Mesenchymal stem cell (in vitro differentiated cells and primary cell): ENCODE results near the gene CLNK.

Experiments
- DNase-seq: peaks from one replicate; pipeline ENCODE4 v3.0.0-alpha.2; 2013
- H2AFZ ChIP-seq: one replicate; pipeline ENCODE4 v1.6.1; 2013; ENCODE audit warnings: low read depth, mild to moderate bottlenecking, control low read depth, inconsistent platforms, low read length, moderate library complexity
- H2AK5ac ChIP-seq: 2 replicates; pipeline ENCODE4 v1.6.1; 2013; ENCODE audit warnings: low read length, moderate library complexity, mild to moderate bottlenecking, inconsistent platforms; ENCODE audit not compliant: severe bottlenecking
- H2BK120ac ChIP-seq: one replicate; pipeline ENCODE4 v1.6.1; 2013; ENCODE audit warnings: low read depth, mild to moderate bottlenecking, inconsistent platforms, low read length, moderate library complexity
- H2BK12ac ChIP-seq, 2 experiments: one replicate each; pipeline ENCODE4 v1.6.1; 2013; ENCODE audit warnings: inconsistent platforms in 2 of 2, low read length in 2 of 2, mild to moderate bottlenecking in 2 of 2, moderate library complexity in 2 of 2, control low read depth in 1 of 2
- H2BK15ac ChIP-seq: one replicate; pipeline ENCODE4 v1.6.1; 2013; ENCODE audit warnings: mild to moderate bottlenecking, low read depth, inconsistent platforms; ENCODE audit not compliant: poor library complexity, severe bottlenecking
- H2BK5ac ChIP-seq: 2 replicates; pipeline ENCODE4 v1.6.1; 2013; ENCODE audit warnings: low read depth, mild to moderate bottlenecking, low read length, control low read depth, inconsistent platforms; ENCODE audit not compliant: poor library complexity, severe bottlenecking
- H3K14ac ChIP-seq, 2 experiments: one replicate each; pipeline ENCODE4 v1.6.1; 2013; ENCODE audit warnings: inconsistent platforms in 2 of 2, low read length in 2 of 2, control low read depth in 1 of 2, mild to moderate bottlenecking in 1 of 2, moderate library complexity in 1 of 2
- H3K18ac ChIP-seq, 2 experiments: one replicate each; pipeline ENCODE4 v1.6.1; 2013; ENCODE audit warnings: inconsistent platforms in 2 of 2, low read length in 2 of 2, control low read depth in 1 of 2, low read depth in 1 of 2, mild to moderate bottlenecking in 1 of 2
- H3K23ac ChIP-seq, 2 experiments: one replicate each; pipeline ENCODE4 v1.6.1; 2013; ENCODE audit warnings: inconsistent platforms in 2 of 2, low read length in 2 of 2, mild to moderate bottlenecking in 2 of 2, moderate library complexity in 2 of 2, control low read depth in 1 of 2
- H3K27ac ChIP-seq: 2 replicates; pipeline ENCODE4 v1.5.1; 2013; ENCODE audit warnings: mild to moderate bottlenecking, moderate library complexity, low read length, control low read depth, inconsistent platforms; ENCODE audit not compliant: poor library complexity, severe bottlenecking
- H3K27me3 ChIP-seq, 2 experiments: 2 replicates each; pipeline versions ENCODE4 v1.6.1 to v1.7.0; 2013; ENCODE audit warnings: low read length in 2 of 2, mild to moderate bottlenecking in 2 of 2, moderate library complexity in 2 of 2, control low read depth in 1 of 2, inconsistent platforms in 1 of 2; ENCODE audit not compliant: control insufficient read depth in 1 of 2, insufficient read depth in 1 of 2
- H3K36me3 ChIP-seq, 2 experiments: 2 replicates each; pipeline versions ENCODE4 v1.6.1 to v1.7.0; 2013; ENCODE audit warnings: low read length in 2 of 2, control low read depth in 1 of 2, inconsistent platforms in 1 of 2, low read depth in 1 of 2, mild to moderate bottlenecking in 1 of 2; ENCODE audit not compliant: insufficient read depth in 2 of 2, control insufficient read depth in 1 of 2
- H3K4ac ChIP-seq, 2 experiments: one replicate each; pipeline ENCODE4 v1.6.1; 2013; ENCODE audit warnings: inconsistent platforms in 2 of 2, low read length in 2 of 2, mild to moderate bottlenecking in 2 of 2, moderate library complexity in 2 of 2, control low read depth in 1 of 2, low read depth in 1 of 2
- H3K4me1 ChIP-seq: 2 replicates; pipeline ENCODE4 v1.6.1; 2013; ENCODE audit warnings: low read depth, low read length, control low read depth; ENCODE audit not compliant: control insufficient read depth, insufficient read depth
- H3K4me2 ChIP-seq: 2 replicates; pipeline ENCODE4 v1.6.1; 2013; ENCODE audit warnings: low read length, mild to moderate bottlenecking, inconsistent platforms; ENCODE audit not compliant: poor library complexity, severe bottlenecking
- H3K4me3 ChIP-seq, 2 experiments: 2 replicates each; pipeline versions ENCODE4 v1.5.1 to v1.7.0; 2013; ENCODE audit warnings: low read length in 2 of 2, mild to moderate bottlenecking in 2 of 2, control low read depth in 1 of 2, low read depth in 1 of 2; ENCODE audit not compliant: insufficient read depth in 1 of 2
- H3K79me1 ChIP-seq: replicated peaks from 2 replicates; pipeline ENCODE4 v1.6.1; 2013; ENCODE audit warnings: mild to moderate bottlenecking, control low read depth, low read length, inconsistent platforms; ENCODE audit not compliant: poor library complexity, severe bottlenecking
- H3K9ac ChIP-seq: 2 replicates; pipeline ENCODE4 v1.7.0; 2013; ENCODE audit warnings: mild to moderate bottlenecking, low read length, moderate library complexity
- H3K9me3 ChIP-seq: 2 replicates; pipeline ENCODE4 v1.7.0; 2013; ENCODE audit warnings: mild to moderate bottlenecking, low read length; ENCODE audit not compliant: control insufficient read depth
- H4K8ac ChIP-seq: one replicate; pipeline ENCODE4 v1.6.1; 2013; ENCODE audit warnings: inconsistent platforms, mild to moderate bottlenecking, low read length, moderate library complexity
- H4K91ac ChIP-seq: one replicate; pipeline ENCODE4 v1.6.1; 2013; ENCODE audit warnings: mild to moderate bottlenecking, low read length, inconsistent platforms
- WGBS: methylation state at CpG from one replicate; pipeline ENCODE4 v1.1.7; 2013; ENCODE audit warnings: mixed read lengths; 5-methylcytosine and 5-hydroxymethylcytosine counted together

The CLNK gene

GRCh38 chr4:10687526-10687925 lies 3.0 kb upstream of the CLNK start:
- Histone ChIP-seq H3K9ac (no peak overlapping the region), H3K4me1 (no peaks in the 10 kb centered on the region), H3K4me2 (no peak overlapping the region), H3K23ac (no peak overlapping the region), H4K91ac (no peak overlapping the region), H3K4me3 (no peak overlapping the region), H2BK5ac (no peak overlapping the region), H3K36me3 (no peaks in the 10 kb centered on the region), H3K27me3 (no peaks in the 10 kb centered on the region), H2AK5ac (no peak overlapping the region), H3K18ac (no peak overlapping the region), H3K79me1 (no peaks in the 10 kb centered on the region), H3K14ac (no peak overlapping the region), H3K9me3 (no peaks in the 10 kb centered on the region), H4K8ac (no peak overlapping the region), H2BK15ac (no peak overlapping the region), H2AFZ (no peak overlapping the region), H2BK120ac (no peak overlapping the region), H2BK12ac (no peak overlapping the region), H3K27ac (no peak overlapping the region), H3K4ac (no peak overlapping the region)
- WGBS, result 92% methylated on average over 3 of the region's 5 CpGs
- no peak for DNase-seq

GRCh38 chr4:10682397-10682796 lies 2.2 kb downstream of the CLNK start:
- H4K91ac ChIP-seq, result no peak overlapping the region
- H2BK5ac ChIP-seq, result no peak overlapping the region
- H2AFZ ChIP-seq, result no peak overlapping the region
- no peaks in the 10 kb centered on the region for H3K4me1 ChIP-seq
- no peak overlapping the region for H2BK12ac ChIP-seq
- H3K9me3 ChIP-seq, result no peaks in the 10 kb centered on the region
- no peaks in the 10 kb centered on the region for H3K36me3 ChIP-seq
- no peak overlapping the region for H3K4me3 ChIP-seq
- no peak for DNase-seq
- no peak overlapping the region for H2BK15ac ChIP-seq
- no peaks in the 10 kb centered on the region for H3K79me1 ChIP-seq
- 86% methylated on average over 2 of the region's 3 CpGs for WGBS
- no peak overlapping the region for H3K14ac ChIP-seq
- no peak overlapping the region for H2BK120ac ChIP-seq
- H3K4me2 ChIP-seq, result no peak overlapping the region
- H2AK5ac ChIP-seq, result no peak overlapping the region
- no peak overlapping the region for H3K9ac ChIP-seq
- H3K18ac ChIP-seq, result no peak overlapping the region
- H4K8ac ChIP-seq, result no peak overlapping the region
- H3K4ac ChIP-seq, result no peak overlapping the region
- H3K27ac ChIP-seq, result no peak overlapping the region
- H3K27me3 ChIP-seq, result no peaks in the 10 kb centered on the region
- no peak overlapping the region for H3K23ac ChIP-seq

- no peak for DNase-seq
- H3K9ac ChIP-seq, result no peak overlapping the region
Measured at GRCh38 chr4:10677796-10678497, 6.6 kb downstream of the CLNK start.

DNA sequence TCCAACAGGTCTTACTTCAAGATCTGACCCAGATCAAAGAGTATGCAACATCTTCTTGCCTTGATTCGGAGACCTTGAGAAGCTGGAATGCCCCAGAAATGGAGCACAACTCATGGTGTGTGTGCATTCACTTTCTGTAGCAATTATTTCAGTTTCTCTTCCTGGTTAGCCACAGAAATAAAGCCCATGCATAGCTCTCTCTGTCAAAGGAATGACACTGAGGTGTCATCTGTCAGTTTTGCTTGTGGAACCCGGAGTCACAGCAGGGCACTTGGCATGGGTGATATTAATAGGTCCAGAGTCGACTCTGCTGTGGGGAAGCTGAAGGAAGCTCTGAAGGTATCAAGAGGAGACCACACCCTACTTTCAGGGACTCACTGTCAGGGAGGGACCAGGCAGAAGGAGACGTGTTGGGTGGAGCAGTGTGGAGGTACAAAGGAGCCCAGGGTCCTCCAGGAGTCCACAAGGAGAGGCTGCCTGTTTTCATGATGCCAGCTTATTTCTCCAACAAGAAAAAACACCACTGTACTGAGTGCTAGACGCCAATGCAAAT lies 10.7 kb downstream of the CLNK start:
- H3K4me3 ChIP-seq, result no peak overlapping the region
- H3K4me1 ChIP-seq, result no peaks in the 10 kb centered on the region
- H2BK5ac ChIP-seq, result no peak overlapping the region
- H3K4me2 ChIP-seq, result no peak overlapping the region
- no peak overlapping the region for H2BK15ac ChIP-seq
- H3K27ac ChIP-seq, result no peak overlapping the region
- H3K9ac ChIP-seq, result no peak overlapping the region
- H2BK120ac ChIP-seq, result no peak overlapping the region
- H3K9me3 ChIP-seq, result no peaks in the 10 kb centered on the region
- H3K27me3 ChIP-seq, result peaks cover 0 to 9% of the 10 kb centered on the region in 2 experiments
- H3K14ac ChIP-seq, result no peak overlapping the region
- H3K79me1 ChIP-seq, result no peaks in the 10 kb centered on the region
- DNase-seq, result no peak
- H3K23ac ChIP-seq, result no peak overlapping the region
- no peak overlapping the region for H3K4ac ChIP-seq
- no peak overlapping the region for H3K18ac ChIP-seq
- 93% methylated on average over 5 of the region's 5 CpGs for WGBS
- H4K8ac ChIP-seq, result no peak overlapping the region
- H2AK5ac ChIP-seq, result no peak overlapping the region
- H2BK12ac ChIP-seq, result no peak overlapping the region
- no peak overlapping the region for H2AFZ ChIP-seq
- no peaks in the 10 kb centered on the region for H3K36me3 ChIP-seq
- H4K91ac ChIP-seq, result no peak overlapping the region

More at GRCh38 chr4:10677796-10678497, 6.6 kb downstream of the CLNK start:
- no peaks in the 10 kb centered on the region for H3K36me3 ChIP-seq
- H3K18ac ChIP-seq, result no peak overlapping the region
- H3K4ac ChIP-seq, result no peak overlapping the region
- H3K27ac ChIP-seq, result no peak overlapping the region
- no peak overlapping the region for H4K8ac ChIP-seq
- no peak overlapping the region for H2BK120ac ChIP-seq
- no peak overlapping the region for H3K4me3 ChIP-seq
- H3K79me1 ChIP-seq, result no peaks in the 10 kb centered on the region
- no peak overlapping the region for H2BK12ac ChIP-seq
- no peaks in the 10 kb centered on the region for H3K4me1 ChIP-seq
- H3K27me3 ChIP-seq, result peaks cover 0 to 1% of the 10 kb centered on the region in 2 experiments
- no peak overlapping the region for H2AFZ ChIP-seq
- no peak overlapping the region for H3K14ac ChIP-seq
- WGBS, result 93% methylated on average over 3 of the region's 5 CpGs
- H2BK15ac ChIP-seq, result no peak overlapping the region
- H2BK5ac ChIP-seq, result no peak overlapping the region
- H3K9me3 ChIP-seq, result no peaks in the 10 kb centered on the region
- no peak overlapping the region for H4K91ac ChIP-seq
- no peak overlapping the region for H3K23ac ChIP-seq
- H2AK5ac ChIP-seq, result no peak overlapping the region
- no peak overlapping the region for H3K4me2 ChIP-seq
